ENCODE measurements around the gene SIN3A.

GRCh38 chr15:75407083-75407482 is 44.4 kb downstream of the SIN3A start:
- TF ChIP-seq CTCF (IDR thresholded peaks at IDR 0.05): no peak
- no peak for TF ChIP-seq POLR2A (IDR thresholded peaks at IDR 0.05)
